Naive B cell (primary cell): ENCODE measurements around the gene PRSS57. TPM values are rescaled to one million over a fixed set of nuclear protein-coding genes. Genes with fewer than 3 reads are reported as not detected.
"Not testable (repeated sequence)": the region's sequence is repeated elsewhere in the genome, so short reads cannot be mapped to it uniquely, and the experiment has no call there.

ENCODE experiments used
- ATAC-seq, 2 donors: fragments of 150-1000 bp; cut with Tn5 transposase; 2 replicates each; pipeline ENCODE4 v1.10.0; 2021; ENCODE audit warnings: low read depth in 2 of 2, mild to moderate bottlenecking in 2 of 2, moderate library complexity in 2 of 2
- DNase-seq: peaks from one replicate; pipeline ENCODE4 v3.0.0; 2022
- H3K27ac Mint-ChIP-seq, 6 donors: one replicate each; pipeline ENCODE4 v1.8.0; 2020 to 2022; ENCODE audit warnings: mild to moderate bottlenecking in 6 of 6, mixed read lengths in 6 of 6, moderate library complexity in 5 of 6, inconsistent platforms in 2 of 6
- H3K27me3 Mint-ChIP-seq, 3 donors: one replicate each; pipeline ENCODE4 v1.8.0; 2021 to 2022; ENCODE audit warnings: mixed read lengths in 3 of 3, mild to moderate bottlenecking in 1 of 3
- H3K36me3 Mint-ChIP-seq, 2 donors: one replicate each; pipeline ENCODE4 v1.8.0; 2020 to 2022; ENCODE audit warnings: mixed read lengths in 2 of 2, inconsistent platforms in 1 of 2, mild to moderate bottlenecking in 1 of 2
- H3K4me1 Mint-ChIP-seq, 3 donors: one replicate each; pipeline ENCODE4 v1.8.0; 2020 to 2022; ENCODE audit warnings: mixed read lengths in 3 of 3, inconsistent platforms in 1 of 3, mild to moderate bottlenecking in 1 of 3, moderate library complexity in 1 of 3
- H3K4me3 Mint-ChIP-seq, 8 donors: one replicate each; pipeline ENCODE4 v1.8.0; 2020 to 2022; ENCODE audit warnings: mild to moderate bottlenecking in 8 of 8, mixed read lengths in 8 of 8, moderate library complexity in 8 of 8, inconsistent platforms in 2 of 8
- H3K9me3 Mint-ChIP-seq, 7 donors: one replicate each; pipeline ENCODE4 v1.8.0; 2020 to 2022; ENCODE audit warnings: mixed read lengths in 7 of 7, mild to moderate bottlenecking in 5 of 7, inconsistent platforms in 2 of 7, moderate library complexity in 1 of 7
- polyA plus RNA-seq, 6 donors: library from polyadenylated mRNA; unstranded; fragments of 300-500 nt; fragmentation: Illumina TruSeq; gene quantifications; one replicate each; pipeline ENCODE4 v1.2.3, GENCODE V29; 2021; ENCODE audit warnings: low read depth in 6 of 6

PRSS57 gene
- polyA plus RNA-seq, 6 donors from 2014 or later, result not detected

DNA sequence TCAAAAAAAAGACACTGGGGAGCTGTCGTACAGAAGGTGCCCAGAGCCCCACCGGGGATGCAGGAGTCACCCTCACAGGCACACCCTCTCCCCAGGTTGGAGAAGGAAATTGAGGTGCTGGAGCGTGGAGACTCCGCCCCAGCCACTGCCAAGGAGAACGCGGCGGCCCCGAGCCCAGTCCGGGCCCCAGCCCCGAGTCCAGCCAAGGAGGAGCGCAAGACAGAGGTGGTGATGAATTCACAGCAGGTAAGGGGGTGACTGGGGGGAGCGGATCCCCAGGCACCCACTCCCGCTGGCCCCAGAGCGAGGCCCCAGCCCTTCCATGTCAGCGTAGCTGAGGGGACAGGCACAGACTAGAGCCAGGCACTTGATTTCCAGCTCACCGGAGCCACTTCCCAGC lies 35.7 kb upstream of the PRSS57 start:
- Mint-ChIP-seq H3K4me1 (peaks cover 5 to 8% (median 6%) of the 10 kb centered on the region in 3 donors), H3K27me3 (peaks cover 0 to 9% (median 6%) of the 10 kb centered on the region in 3 donors), H3K9me3 (no peaks in the 10 kb centered on the region), H3K4me3 (no peak overlapping the region), H3K36me3 (no peaks in the 10 kb centered on the region), H3K27ac (peak overlapping the region in 1 of 6 donors; percentile 67)
- ATAC-seq (no peak), DNase-seq (no peak)

DNA sequence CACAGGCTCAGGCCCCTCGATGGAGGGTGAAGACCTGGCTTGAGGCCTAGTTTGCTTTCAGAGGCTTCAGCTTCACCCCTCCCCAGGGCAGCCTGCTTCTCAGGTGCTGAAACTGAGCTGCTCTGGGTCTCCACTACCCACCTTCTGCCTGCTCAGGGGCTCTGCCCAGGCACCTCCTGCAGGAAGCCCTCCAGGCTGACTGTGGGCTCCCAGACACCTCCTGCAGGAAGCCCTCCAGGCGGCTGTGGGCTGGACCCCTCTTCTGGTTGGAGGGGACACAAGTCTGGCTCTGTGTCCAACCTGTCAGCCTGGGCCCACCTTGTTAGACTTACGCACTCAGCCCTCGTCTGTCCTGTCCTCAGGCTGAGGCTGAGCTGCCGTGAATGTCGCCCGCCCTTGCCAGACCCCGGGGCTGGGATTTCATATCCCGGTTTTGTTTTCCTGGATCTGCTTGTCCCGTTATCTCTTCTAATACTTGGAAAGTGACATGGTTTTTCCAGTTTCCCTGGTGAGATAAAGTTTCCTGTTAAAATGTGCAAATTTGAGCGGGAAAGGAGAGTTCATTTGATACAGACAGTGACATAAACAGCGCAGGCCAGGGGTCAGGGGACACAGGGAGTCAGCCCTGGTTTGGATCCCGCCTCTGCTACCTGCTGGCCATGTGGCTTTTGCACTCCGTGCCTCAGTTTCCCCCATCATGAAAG lies 34.9 kb upstream of the PRSS57 start:
- peaks cover 0 to 9% (median 6%) of the 10 kb centered on the region in 3 donors for H3K27me3 Mint-ChIP-seq
- H3K4me1 Mint-ChIP-seq, result peaks cover 5 to 8% (median 6%) of the 10 kb centered on the region in 3 donors
- no peaks in the 10 kb centered on the region for H3K9me3 Mint-ChIP-seq
- H3K27ac Mint-ChIP-seq, result peak overlapping the region in 1 of 6 donors; percentile 72
- no peak for ATAC-seq
- H3K4me3 Mint-ChIP-seq, result no peak overlapping the region
- DNase-seq, result no peak
- no peaks in the 10 kb centered on the region for H3K36me3 Mint-ChIP-seq

DNA sequence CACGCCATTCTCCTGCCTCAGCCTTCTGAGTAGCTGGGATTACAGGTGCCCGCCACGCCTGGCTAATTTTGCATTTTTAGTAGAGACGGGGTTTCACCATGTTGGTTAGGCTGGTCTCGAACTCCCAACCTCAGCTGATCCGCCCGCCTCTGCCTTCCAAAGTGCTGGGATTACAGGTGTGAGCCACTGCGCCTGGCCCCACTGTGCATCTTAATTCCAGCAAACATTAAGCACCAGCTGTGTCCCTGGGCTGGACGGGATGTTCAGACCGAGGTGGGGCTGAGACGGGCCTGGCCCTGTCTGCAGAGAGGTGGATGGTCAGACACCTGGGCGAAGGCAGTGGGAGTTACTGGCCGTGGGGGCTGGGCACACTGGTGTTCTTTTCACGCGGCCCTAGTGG lies 34.3 kb upstream of the PRSS57 start:
- DNase-seq, H3K4me3 Mint-ChIP-seq: not testable (repeated sequence)

DNA sequence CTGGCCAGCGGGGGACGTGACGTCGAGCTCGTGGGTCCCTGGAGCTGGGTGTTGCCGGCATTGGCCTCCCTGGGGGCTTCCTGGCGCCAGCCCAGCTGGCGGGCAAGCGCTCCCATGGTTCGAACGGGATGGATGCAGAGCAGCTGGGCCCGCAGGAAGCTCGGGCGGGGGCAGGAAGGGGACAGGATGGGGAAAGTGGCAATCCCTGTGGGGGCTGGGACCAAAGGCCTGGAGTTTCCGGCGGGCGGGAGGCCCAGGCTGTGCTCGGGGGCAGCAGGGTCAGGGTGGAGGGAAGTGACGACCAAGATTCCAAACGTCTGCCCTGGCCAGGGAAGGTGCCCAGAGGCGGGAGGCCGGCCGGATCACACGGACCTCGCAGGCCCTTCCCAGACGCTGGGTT lies 32.8 kb upstream of the PRSS57 start:
- H3K9me3 Mint-ChIP-seq, result no peaks in the 10 kb centered on the region
- no peak overlapping the region for H3K4me3 Mint-ChIP-seq
- H3K4me1 Mint-ChIP-seq, result peaks cover 0 to 1% (median 0%) of the 10 kb centered on the region in 3 donors
- DNase-seq, result no peak
- no peak overlapping the region for H3K27ac Mint-ChIP-seq
- ATAC-seq, result no peak
- no peaks in the 10 kb centered on the region for H3K36me3 Mint-ChIP-seq
- H3K27me3 Mint-ChIP-seq, result peaks cover 0 to 9% (median 6%) of the 10 kb centered on the region in 3 donors

More for the DNA sequence above, 34.3 kb upstream of the PRSS57 start:
- not testable (repeated sequence) for H3K27me3 Mint-ChIP-seq, H3K36me3 Mint-ChIP-seq, ATAC-seq, H3K4me1 Mint-ChIP-seq, H3K9me3 Mint-ChIP-seq
- H3K27ac Mint-ChIP-seq, result peak overlapping the region in 1 of 6 donors; percentile 30

DNA sequence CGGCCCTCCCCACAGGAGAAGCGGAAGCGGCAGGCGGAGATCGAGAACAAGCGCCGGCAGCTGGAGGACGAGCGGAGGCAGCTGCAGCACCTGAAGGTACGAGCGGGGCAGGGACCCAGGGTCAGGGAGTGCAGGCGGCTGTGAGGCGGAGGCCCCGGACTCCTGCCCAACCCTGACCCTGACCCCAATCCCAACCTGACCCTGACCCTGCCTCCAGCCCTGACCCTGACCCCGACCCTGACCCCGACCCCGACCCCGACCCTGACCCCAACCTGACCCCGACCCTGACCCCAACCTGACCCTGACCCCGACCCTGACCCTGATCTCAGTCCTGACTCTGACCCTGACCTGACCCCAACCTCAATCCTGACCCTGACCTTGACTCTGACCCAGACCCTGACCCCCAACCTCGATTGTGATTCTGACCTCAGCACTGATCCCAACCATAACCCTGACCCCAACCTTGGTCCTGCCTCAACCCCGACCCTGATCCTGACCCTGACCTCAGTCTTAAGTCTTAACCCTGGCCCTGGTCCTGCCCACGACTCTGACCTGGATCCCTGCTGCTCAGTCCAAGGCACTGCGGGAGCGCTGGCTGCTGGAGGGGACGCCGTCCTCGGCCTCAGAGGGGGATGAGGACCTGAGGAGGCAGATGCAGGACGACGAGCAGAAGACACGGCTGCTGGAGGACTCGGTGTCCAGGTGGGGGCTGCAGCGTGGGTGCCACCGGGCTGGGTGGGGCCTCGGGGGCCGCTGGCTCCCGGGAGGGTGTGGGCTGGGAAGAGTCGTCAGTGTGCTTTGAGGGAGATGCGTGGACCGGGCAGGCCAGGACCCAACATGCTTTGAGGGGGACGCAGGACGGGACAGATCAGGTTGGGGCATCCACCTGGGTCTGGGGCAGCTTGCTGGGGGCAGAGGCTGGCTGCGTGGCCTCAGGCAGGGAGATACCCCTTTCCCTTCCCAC lies 32.0 kb upstream of the PRSS57 start:
- H3K27ac Mint-ChIP-seq, result no peak overlapping the region
- H3K9me3 Mint-ChIP-seq, result no peaks in the 10 kb centered on the region
- peaks cover 5 to 6% (median 5%) of the 10 kb centered on the region in 3 donors for H3K4me1 Mint-ChIP-seq
- peaks cover 0 to 9% (median 6%) of the 10 kb centered on the region in 3 donors for H3K27me3 Mint-ChIP-seq
- no peak for DNase-seq
- peak overlapping the region in 1 of 8 donors; percentile 51 for H3K4me3 Mint-ChIP-seq
- H3K36me3 Mint-ChIP-seq, result no peaks in the 10 kb centered on the region
- no peak for ATAC-seq

DNA sequence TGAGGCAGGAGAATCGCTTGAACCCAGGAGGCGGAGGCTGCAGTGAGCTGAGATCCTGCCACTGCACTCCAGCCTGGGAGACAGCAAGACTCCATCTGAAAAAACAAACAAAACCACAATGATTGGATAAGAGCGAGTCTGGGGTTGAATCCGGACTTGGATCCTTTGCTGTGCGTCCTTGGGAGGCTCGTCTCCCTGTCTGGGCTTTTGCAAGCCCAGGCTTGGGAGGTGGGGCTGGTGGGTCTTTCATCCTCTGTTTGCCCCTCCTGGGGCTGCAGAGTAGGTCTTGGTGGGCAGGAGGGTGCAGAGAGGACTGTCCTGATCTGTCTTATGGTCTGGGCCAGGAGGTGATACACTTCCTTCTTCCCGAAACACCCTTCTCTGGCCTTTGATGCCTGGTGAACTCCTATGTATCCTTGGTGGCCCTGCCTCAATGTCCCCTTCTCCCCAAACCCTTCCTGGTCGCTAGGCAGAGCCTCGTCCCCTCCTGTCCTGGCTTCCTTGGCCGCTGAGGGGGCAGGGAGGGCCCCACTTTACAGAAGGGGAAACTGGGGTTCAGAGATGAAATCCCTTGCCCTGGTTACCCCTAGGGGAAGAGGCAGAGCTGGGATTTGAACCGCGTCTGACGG lies 30.3 kb upstream of the PRSS57 start:
- DNase-seq, result no peak
- H3K27ac Mint-ChIP-seq, result no peak overlapping the region
- H3K27me3 Mint-ChIP-seq, result peaks cover 0 to 11% (median 9%) of the 10 kb centered on the region in 3 donors
- no peak for ATAC-seq
- no peaks in the 10 kb centered on the region for H3K9me3 Mint-ChIP-seq
- no peaks in the 10 kb centered on the region for H3K36me3 Mint-ChIP-seq
- peaks cover 7 to 8% (median 8%) of the 10 kb centered on the region in 3 donors for H3K4me1 Mint-ChIP-seq
- H3K4me3 Mint-ChIP-seq, result no peak overlapping the region

DNA sequence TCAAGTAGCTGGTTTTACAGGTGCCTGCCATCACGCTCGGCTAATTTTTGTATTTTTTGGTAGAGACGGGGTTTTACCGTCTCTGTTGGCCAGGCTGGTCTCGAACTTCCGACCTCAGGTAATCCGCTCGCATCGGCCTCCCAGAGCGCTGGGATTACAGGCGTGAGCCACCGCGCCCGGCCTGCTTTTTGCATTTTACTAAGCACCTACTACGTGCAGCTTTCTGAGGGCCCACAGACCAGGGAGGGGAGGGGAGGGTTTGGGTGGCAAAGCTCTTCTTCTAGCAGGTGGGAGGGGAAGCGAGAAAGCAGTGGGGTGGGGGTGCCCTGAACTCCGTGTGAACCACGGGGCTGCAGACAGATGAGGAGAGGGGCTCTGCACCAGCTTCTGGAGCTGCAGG lies 28.5 kb upstream of the PRSS57 start:
- Mint-ChIP-seq H3K4me3 (peak overlapping the region in 4 of 8 donors; percentile 16 to 64 (median 40)), H3K36me3 (no peaks in the 10 kb centered on the region), H3K4me1 (peaks cover 7 to 8% (median 8%) of the 10 kb centered on the region in 3 donors), H3K27me3 (peaks cover 0 to 14% (median 12%) of the 10 kb centered on the region in 3 donors), H3K9me3 (no peaks in the 10 kb centered on the region), H3K27ac (peak overlapping the region in 1 of 6 donors; percentile 79)
- ATAC-seq, result no peak
- no peak for DNase-seq

DNA sequence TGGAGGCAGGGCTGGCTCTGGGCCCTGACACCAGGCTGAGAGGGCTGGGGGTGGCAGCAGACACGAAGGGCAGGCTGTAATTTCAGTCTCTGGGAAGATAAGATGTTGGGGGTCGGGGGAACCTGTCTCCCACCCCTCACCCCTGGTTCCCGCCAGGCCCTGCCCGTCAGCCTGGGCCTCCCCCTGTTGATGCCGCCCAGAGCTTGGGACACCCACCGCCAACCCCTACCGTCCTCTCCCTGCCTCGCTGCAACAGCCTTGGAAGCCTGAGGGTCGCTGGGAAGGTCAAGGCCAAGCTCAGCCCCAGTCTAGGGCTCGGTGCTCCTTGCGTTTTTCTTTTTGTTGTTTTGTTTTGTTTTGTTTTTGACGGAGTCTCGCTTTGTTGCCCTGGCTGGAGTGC lies 28.0 kb upstream of the PRSS57 start:
- DNase-seq (no peak), ATAC-seq (no peak)
- Mint-ChIP-seq H3K27me3 (peaks cover 0 to 18% (median 17%) of the 10 kb centered on the region in 3 donors), H3K36me3 (no peaks in the 10 kb centered on the region), H3K4me3 (peak overlapping the region in 5 of 8 donors; percentile 45 to 64 (median 56)), H3K27ac (peak overlapping the region in 1 of 6 donors; percentile 79), H3K4me1 (peaks cover 7 to 12% (median 8%) of the 10 kb centered on the region in 3 donors), H3K9me3 (no peaks in the 10 kb centered on the region)

DNA sequence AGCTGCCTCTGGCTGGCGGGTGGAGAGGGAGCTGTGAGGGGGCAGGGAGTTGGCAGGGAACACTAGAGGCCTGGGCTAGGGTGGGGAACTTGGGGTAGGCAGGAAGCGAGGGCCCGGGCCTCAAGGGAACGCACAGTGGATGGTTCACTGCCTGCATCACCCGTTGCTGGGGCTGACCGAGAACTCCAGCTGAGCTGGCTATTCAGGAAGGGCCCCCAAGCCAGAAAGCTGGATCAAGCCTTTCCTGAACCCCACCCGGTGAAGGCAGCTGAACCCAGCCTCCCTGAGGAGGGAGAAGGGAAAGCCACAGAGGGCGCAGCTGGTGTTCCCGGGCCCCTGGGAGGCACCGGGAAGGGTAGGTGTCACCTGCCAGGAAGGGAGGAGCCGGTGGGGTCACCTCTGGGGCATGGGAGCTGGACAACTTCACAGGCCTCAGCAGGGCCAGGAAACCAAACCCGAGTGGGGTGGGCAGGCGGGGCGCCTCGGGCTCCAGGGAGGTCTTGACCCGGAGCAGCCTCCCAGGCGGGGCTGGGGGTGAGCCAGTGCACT lies 27.4 kb upstream of the PRSS57 start:
- Mint-ChIP-seq H3K4me3 (peak overlapping the region in 5 of 8 donors; percentile 25 to 65 (median 53)), H3K27ac (peak overlapping the region in 1 of 6 donors; percentile 59), H3K27me3 (peaks cover 0 to 24% (median 22%) of the 10 kb centered on the region in 3 donors), H3K36me3 (no peaks in the 10 kb centered on the region), H3K9me3 (no peaks in the 10 kb centered on the region), H3K4me1 (peaks cover 7 to 15% (median 8%) of the 10 kb centered on the region in 3 donors)
- DNase-seq (no peak), ATAC-seq (peak; percentile 81 to 83)

DNA sequence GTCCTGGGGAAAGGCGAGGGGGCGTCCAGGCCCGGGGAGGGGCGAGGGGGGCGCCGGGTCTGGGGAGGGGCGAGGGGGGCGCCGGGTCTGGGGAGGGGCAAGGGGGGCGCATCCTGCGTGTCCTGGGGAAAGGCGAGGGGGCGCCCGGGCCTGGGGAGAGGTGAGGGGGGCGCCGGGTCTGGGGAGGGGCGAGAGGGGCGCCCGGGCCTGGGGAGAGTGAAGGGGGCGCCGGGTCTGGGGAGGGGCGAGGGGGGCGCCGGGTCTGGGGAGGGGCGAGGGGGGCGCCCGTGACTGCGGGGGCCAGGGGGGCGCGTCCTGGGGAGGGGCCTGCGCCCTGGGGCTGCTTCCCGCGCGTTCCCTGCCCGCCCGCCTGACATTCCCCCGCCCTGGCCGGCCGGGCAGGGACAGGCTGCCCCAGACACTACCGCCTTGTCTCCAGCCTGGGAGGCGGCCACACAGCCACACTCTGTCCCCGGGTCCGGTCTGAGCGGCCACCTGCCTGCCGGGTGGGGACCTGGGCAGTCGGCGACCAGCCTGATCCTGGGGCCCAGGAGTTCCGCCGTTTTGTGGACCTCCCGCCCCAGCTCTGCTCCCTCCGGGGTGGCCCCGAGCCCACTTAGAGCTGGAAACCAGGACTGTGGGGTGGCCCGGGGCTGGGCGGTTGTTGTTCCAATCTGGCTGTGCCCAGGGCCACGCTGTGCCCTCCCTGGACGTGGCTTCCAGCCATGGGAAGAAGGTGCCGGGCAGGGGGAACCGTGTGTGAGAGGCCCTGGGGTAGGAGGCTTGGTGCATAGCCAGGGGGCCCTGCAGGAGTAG lies 25.3 kb upstream of the PRSS57 start:
- peak overlapping the region in 1 of 8 donors; percentile 12 for H3K4me3 Mint-ChIP-seq
- peaks cover 0 to 5% (median 4%) of the 10 kb centered on the region in 7 donors for H3K9me3 Mint-ChIP-seq
- no peak for DNase-seq
- ATAC-seq, result no peak
- H3K27me3 Mint-ChIP-seq, result peaks cover 4 to 38% (median 25%) of the 10 kb centered on the region in 3 donors
- H3K4me1 Mint-ChIP-seq, result peaks cover 7 to 15% (median 8%) of the 10 kb centered on the region in 3 donors
- peaks cover 4 to 5% of the 10 kb centered on the region in 2 donors for H3K36me3 Mint-ChIP-seq
- no peak overlapping the region for H3K27ac Mint-ChIP-seq

DNA sequence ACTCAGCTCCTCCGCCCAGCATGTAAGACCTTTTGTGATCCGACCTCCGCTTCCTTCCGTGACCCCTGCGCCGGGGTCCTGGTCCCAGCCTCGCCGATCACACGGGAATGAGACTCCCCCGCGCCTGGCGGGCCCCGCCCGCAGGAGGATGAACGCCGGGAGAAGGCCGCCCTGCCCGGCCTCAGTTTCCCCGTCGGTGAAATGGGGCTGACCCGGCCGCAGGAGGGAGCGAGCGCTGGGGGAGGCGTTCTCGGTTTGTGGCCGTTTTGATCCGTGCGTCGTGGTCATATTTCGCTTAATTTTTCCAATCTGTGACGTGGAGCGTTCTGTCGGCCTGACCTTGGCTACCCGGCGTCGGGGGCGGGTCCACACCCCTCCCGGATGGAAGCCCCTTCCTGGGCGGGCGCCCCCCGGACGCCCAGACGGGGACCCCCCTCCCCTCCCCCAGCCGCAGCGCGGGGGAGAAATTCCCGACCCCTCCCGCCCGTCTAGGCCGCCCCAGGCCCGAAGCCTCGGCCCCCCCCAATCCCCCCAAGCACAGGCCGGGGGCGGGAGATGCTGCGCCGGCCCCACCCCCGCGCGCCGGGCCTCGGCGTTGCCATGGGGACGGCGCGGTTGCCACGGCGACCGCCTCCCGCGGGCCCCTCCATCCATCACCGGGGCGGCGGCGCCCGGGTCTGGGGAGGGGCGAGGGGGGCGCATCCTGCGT lies 24.5 kb upstream of the PRSS57 start:
- DNase-seq (no peak), ATAC-seq (peak; percentile 32 to 49)
- H3K4me1 Mint-ChIP-seq, result peaks cover 7 to 15% (median 8%) of the 10 kb centered on the region in 3 donors
- H3K9me3 Mint-ChIP-seq, result peaks cover 0 to 9% (median 6%) of the 10 kb centered on the region in 7 donors
- H3K27ac Mint-ChIP-seq, result no peak overlapping the region
- peaks cover 7 to 11% of the 10 kb centered on the region in 2 donors for H3K36me3 Mint-ChIP-seq
- H3K4me3 Mint-ChIP-seq, result no peak overlapping the region
- H3K27me3 Mint-ChIP-seq, result peaks cover 4 to 42% (median 31%) of the 10 kb centered on the region in 3 donors
